Stimulated activated naive CD8-positive, alpha-beta T cell treated with anti-CD3 and anti-CD28 coated beads, Interleukin-15, amount 100 ng/mL, for 72 hours (primary cell): ENCODE measurements around the gene ANKRD55.
"Not testable (repeated sequence)": the region's sequence is repeated elsewhere in the genome, so short reads cannot be mapped to it uniquely, and the experiment has no call there.

Experiments
- ATAC-seq: fragments of 150-1000 bp; cut with Tn5 transposase; 2 replicates; pipeline ENCODE4 v1.10.0; 2021; ENCODE audit warnings: mild to moderate bottlenecking, moderate library complexity
- DNase-seq, 2 donors: peaks; one replicate each; pipeline ENCODE4 v3.0.0; 2021 to 2022
- H3K27ac Mint-ChIP-seq, 2 donors: one replicate each; pipeline ENCODE4 v1.8.0; 2022; ENCODE audit warnings: mild to moderate bottlenecking in 2 of 2, mixed read lengths in 2 of 2, moderate library complexity in 2 of 2
- H3K27me3 Mint-ChIP-seq: one replicate; pipeline ENCODE4 v1.8.0; 2022; ENCODE audit warnings: mixed read lengths
- H3K4me1 Mint-ChIP-seq: one replicate; pipeline ENCODE4 v1.8.0; 2022; ENCODE audit warnings: mild to moderate bottlenecking, mixed read lengths
- H3K4me3 Mint-ChIP-seq, 2 donors: one replicate each; pipeline ENCODE4 v1.8.0; 2022; ENCODE audit warnings: mild to moderate bottlenecking in 2 of 2, mixed read lengths in 2 of 2, moderate library complexity in 1 of 2
- H3K9me3 Mint-ChIP-seq, 2 donors: one replicate each; pipeline ENCODE4 v1.8.0; 2022; ENCODE audit warnings: mixed read lengths in 2 of 2

Gene ANKRD55

DNA sequence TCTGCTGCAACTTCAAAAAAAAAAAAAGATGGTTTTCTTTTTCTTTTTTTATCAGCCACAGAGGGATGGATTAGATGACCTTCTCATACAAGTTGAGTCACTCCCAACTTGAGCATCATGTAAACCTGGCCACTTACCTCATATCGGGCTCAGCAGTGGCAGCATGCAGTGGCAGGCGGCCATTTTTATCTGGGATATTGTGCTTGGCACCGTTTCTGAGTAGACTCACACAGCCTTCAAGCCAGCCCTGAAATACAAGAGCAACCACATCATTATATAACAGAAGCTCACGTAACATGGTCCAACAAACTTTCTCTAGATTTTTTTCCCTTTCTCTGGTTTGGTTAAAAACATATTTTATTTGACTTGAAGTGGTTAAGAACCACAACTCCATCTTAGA, 62.6 kb downstream of the ANKRD55 start:
- DNase-seq (no peak), ATAC-seq (no peak)
- Mint-ChIP-seq H3K4me3 (no peak overlapping the region), H3K27me3 (no peaks in the 10 kb centered on the region), H3K9me3 (no peaks in the 10 kb centered on the region), H3K4me1 (peaks cover 68% of the 10 kb centered on the region), H3K27ac (no peak overlapping the region)

DNA sequence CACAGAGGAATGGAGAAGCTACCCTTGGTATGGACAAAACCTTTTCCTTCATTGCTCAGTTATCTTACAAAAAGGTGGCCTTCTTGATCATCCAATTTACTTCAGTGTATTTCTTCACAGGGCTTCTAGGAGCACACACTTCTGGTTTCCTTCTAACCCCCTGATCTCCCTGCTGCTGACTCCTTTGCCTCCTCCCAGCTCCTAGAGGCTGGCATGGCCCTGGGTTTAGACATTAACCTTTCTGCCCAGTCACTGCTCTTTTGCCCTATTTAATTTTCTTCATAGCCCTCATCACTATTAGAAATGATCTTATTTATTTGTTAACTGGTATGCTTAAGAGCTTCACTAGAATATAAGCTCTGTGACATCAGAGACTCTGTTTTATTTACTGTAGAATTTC, 63.2 kb downstream of the ANKRD55 start:
- ATAC-seq (no peak), DNase-seq (no peak)
- H3K27ac Mint-ChIP-seq: no peak overlapping the region

DNA sequence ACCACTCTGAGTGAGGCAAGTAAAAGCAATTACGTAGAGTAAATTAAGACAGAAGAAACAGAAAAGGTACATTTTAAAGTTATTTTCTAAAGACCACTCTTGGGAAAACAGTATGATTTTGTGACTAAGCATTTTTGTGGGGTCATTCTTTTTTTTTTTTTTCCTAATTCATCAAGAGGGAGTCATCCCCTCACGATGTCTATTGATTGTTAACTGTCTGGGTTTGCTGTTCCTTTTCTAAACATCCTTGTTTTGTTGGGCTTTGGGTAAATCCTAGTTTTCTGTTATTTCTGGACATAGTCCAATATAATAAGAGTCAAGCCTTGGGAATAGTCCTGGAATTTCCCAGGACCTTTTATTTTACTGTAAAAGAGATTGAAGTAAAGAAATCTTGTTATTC, 63.8 kb downstream of the ANKRD55 start:
- Mint-ChIP-seq H3K27me3 (no peaks in the 10 kb centered on the region), H3K4me1 (peaks cover 57% of the 10 kb centered on the region), H3K4me3 (no peak overlapping the region), H3K27ac (peak overlapping the region in 1 of 2 donors; percentile 73), H3K9me3 (no peaks in the 10 kb centered on the region)
- ATAC-seq: no peak
- no peak for DNase-seq

More for the DNA sequence above, 63.2 kb downstream of the ANKRD55 start:
- Mint-ChIP-seq H3K9me3 (no peaks in the 10 kb centered on the region), H3K4me3 (no peak overlapping the region), H3K27me3 (no peaks in the 10 kb centered on the region), H3K4me1 (peaks cover 62% of the 10 kb centered on the region)

DNA sequence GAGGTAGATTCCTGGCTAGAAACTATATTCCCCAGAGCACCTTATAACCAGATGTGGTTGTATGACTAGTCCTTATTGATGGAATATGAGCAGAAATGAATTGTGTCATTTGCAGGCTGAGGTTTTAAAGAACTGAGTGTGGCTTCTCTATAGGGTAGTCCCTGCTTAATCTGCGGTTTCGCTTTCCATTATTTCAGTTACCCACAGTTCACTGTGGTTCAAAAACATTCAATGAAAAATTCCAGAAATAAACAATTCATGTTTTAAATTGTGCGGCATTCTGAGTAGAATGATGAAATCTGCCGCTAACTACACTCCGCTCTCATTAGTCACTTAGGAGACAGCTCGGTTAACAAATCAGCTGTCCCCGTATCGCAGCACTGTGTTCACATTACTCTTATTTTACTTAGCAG, 65.1 kb downstream of the ANKRD55 start:
- H3K27me3 Mint-ChIP-seq: no peaks in the 10 kb centered on the region
- H3K4me3 Mint-ChIP-seq: peak overlapping the region in 1 of 2 donors; percentile 24
- ATAC-seq (peak; percentile 90), DNase-seq (peak in 1 of 2 donors; percentile 39)
- no peaks in the 10 kb centered on the region for H3K9me3 Mint-ChIP-seq
- H3K27ac Mint-ChIP-seq: peak overlapping the region in 1 of 2 donors; percentile 93
- peaks cover 50% of the 10 kb centered on the region for H3K4me1 Mint-ChIP-seq

DNA sequence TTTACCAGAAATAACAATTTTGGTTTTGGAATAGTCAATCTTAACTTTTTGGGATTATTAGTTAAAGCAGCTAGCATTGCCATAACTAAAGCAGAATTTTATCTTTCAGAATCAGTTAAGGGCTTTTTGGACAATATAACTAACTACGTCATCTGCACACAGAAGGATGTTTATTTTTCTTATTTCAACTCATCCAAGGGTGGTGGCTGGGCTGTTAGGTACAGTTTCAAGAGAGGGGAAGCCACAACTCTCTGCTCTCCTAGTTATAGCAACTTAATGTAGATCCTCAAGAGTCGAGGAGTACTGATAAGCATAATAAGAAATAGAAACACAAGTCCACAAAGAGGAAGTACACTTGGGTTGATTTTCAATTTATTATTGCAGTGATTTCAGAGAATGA, 65.6 kb downstream of the ANKRD55 start:
- H3K9me3 Mint-ChIP-seq: no peaks in the 10 kb centered on the region
- peaks cover 44% of the 10 kb centered on the region for H3K4me1 Mint-ChIP-seq
- DNase-seq: no peak
- H3K4me3 Mint-ChIP-seq: peak overlapping the region in 1 of 2 donors; percentile 49
- ATAC-seq: peak; percentile 63
- H3K27me3 Mint-ChIP-seq: no peaks in the 10 kb centered on the region
- no peak overlapping the region for H3K27ac Mint-ChIP-seq

DNA sequence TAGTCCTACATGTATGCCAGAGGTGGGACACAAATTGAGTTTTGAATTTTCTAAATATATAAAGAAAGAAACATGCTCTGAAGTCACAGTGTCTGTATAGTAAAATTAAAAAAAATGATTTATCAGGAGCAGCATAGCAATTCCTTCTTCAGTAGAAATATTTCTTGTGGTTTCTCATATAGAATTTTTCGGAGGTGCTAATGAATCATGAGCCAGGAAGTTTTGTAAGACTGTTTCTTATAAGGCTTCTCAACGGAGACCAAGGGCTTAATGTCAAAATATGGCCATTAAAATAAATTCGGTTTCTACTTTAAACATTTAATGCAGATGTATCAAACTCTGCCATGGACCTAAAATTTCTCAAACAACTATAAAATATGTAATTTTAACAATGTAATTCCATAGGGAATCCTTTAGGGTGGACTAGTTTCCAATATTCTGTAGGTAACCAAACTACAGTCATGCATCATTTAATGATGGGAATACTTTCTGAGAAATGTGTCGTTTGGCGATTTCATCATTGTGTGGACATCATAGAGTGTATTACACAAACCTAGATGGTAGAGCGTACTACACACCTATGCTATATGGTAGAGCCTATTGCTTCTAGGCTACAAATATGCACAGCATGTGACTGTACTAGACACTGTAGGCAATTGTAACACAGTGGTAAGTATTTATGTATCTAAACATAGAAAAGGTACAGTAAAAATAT, 66.3 kb downstream of the ANKRD55 start:
- H3K9me3 Mint-ChIP-seq: no peaks in the 10 kb centered on the region
- H3K27ac Mint-ChIP-seq: no peak overlapping the region
- DNase-seq (no peak), ATAC-seq (no peak)
- peaks cover 44% of the 10 kb centered on the region for H3K4me1 Mint-ChIP-seq
- H3K27me3 Mint-ChIP-seq: no peaks in the 10 kb centered on the region
- no peak overlapping the region for H3K4me3 Mint-ChIP-seq

DNA sequence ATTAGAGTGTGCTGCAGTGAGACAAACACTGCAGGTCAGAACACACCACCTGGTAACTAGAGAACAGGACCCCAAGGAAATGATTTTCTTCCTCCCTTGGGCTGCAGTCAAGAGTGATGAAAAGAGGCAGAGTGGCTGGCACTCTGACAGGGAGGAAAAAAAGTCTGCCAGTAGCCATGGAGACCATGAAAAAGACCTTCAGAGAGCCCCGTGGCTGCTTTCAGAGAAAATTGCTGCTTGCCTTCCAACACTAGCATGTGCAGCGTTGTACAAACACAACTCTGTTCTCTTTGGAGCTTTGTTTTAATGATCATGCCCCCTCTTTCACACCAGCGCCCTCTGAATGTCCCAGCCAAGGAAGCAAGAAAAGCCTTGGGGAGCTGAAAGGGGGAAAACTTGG, 68.8 kb downstream of the ANKRD55 start:
- Mint-ChIP-seq H3K27ac (no peak overlapping the region), H3K27me3 (no peaks in the 10 kb centered on the region), H3K4me3 (no peak overlapping the region), H3K9me3 (no peaks in the 10 kb centered on the region), H3K4me1 (peaks cover 43% of the 10 kb centered on the region)
- ATAC-seq: no peak
- no peak for DNase-seq

DNA sequence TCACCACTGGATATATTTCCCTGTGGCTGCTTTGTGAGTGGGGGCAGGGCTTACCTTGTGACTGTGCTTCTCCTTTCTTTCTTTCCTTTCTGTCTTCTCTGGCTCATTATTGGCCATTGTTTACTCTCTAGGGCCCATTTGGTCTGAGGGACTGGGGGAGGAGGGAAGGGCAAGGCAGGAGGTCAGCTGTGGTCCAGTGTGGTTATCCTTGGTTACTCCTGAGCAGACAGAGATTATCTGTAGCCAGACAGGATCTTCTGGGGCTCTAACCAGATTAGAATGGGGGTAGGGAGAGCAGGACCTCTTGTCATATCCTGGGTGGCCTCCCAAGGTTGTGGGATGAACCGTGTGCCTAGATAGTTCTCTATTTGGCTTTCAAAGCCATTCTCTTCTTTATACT, 71.2 kb downstream of the ANKRD55 start:
- no peak for DNase-seq
- peaks cover 49% of the 10 kb centered on the region for H3K4me1 Mint-ChIP-seq
- no peaks in the 10 kb centered on the region for H3K9me3 Mint-ChIP-seq
- H3K27ac Mint-ChIP-seq: peak overlapping the region in 1 of 2 donors; percentile 66
- no peak overlapping the region for H3K4me3 Mint-ChIP-seq
- no peaks in the 10 kb centered on the region for H3K27me3 Mint-ChIP-seq
- no peak for ATAC-seq

DNA sequence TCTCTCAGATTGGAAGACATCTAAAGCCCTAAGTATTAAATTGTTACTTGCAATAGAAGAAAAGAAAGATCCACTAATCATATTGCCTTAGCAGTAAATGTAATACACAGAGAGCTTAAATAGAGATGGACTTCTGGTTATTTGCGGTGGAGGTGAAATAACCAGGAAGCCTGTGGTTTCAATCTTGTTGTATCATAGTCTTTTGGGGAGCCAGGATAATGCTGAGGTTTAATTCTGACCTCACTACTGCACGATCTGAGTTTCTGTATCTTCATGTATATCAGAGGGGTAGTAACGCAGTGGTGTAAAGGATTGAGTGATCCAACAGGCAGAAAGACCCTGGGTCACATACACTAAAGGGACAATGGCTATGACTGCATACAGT, 71.7 kb downstream of the ANKRD55 start:
- DNase-seq: no peak
- peak overlapping the region in 1 of 2 donors; percentile 10 for H3K27ac Mint-ChIP-seq
- H3K9me3 Mint-ChIP-seq: no peaks in the 10 kb centered on the region
- H3K27me3 Mint-ChIP-seq: no peaks in the 10 kb centered on the region
- no peak overlapping the region for H3K4me3 Mint-ChIP-seq
- peaks cover 54% of the 10 kb centered on the region for H3K4me1 Mint-ChIP-seq
- no peak for ATAC-seq

DNA sequence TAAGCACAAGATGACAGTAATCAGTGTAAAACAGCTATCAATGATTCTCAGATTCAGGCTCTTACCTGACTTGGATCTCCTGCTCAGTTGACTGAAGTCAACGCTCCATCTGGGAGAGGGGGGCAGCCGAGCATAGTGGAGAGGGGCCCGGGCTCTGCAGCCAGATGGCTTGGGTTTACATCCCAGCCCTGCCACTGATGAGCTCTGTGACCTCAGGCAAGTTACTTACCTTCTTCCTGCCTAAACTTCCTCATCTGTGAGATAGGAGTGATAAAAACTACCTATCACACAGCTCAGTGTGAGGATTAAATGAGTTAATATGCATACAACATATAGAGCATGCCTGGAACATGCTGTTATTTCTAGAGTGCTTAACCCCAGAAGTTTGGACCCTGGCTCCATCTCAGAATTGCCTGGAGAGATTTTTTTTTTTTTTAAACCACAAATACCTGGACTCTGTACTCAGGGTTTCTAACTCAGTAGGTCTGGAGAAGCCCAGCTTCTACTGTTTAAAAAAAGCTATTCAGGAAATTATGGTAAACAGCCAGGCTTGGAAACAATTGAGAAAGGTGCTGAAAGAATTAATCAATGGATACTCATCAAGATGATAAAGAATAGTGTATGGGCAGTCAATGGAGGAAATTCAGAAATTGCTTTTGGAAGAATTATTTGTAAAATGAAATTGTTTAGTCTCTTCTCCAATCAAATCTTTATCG, 72.2 kb downstream of the ANKRD55 start:
- Mint-ChIP-seq H3K4me1 (peaks cover 54% of the 10 kb centered on the region), H3K27ac (peak overlapping the region in 1 of 2 donors; percentile 10), H3K27me3 (no peaks in the 10 kb centered on the region), H3K4me3 (no peak overlapping the region), H3K9me3 (no peaks in the 10 kb centered on the region)
- ATAC-seq (no peak), DNase-seq (no peak)

DNA sequence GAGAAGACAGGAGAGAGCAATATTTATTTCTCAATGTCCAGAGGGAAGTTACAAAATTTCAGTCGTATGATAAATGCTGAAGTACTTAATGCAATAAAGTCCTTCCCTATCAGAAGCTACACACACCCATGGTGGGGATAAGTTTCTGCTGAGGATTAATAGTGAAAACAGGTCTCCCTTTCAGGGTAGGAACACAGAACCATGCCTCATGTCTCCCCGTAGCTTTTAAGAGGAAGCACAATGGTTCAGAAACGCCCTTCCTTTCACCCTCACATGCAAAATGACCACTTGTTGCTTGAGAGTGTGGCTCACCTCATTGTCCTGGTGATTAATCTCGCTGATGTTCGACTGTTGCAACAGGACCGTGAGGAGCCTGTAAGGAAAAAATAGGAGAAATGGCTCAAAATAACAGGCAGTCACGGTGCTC, 73.6 kb downstream of the ANKRD55 start:
- peaks cover 64% of the 10 kb centered on the region for H3K4me1 Mint-ChIP-seq
- H3K27ac Mint-ChIP-seq: no peak overlapping the region
- H3K9me3 Mint-ChIP-seq: no peaks in the 10 kb centered on the region
- no peak overlapping the region for H3K4me3 Mint-ChIP-seq
- ATAC-seq (no peak), DNase-seq (no peak)
- H3K27me3 Mint-ChIP-seq: no peaks in the 10 kb centered on the region

DNA sequence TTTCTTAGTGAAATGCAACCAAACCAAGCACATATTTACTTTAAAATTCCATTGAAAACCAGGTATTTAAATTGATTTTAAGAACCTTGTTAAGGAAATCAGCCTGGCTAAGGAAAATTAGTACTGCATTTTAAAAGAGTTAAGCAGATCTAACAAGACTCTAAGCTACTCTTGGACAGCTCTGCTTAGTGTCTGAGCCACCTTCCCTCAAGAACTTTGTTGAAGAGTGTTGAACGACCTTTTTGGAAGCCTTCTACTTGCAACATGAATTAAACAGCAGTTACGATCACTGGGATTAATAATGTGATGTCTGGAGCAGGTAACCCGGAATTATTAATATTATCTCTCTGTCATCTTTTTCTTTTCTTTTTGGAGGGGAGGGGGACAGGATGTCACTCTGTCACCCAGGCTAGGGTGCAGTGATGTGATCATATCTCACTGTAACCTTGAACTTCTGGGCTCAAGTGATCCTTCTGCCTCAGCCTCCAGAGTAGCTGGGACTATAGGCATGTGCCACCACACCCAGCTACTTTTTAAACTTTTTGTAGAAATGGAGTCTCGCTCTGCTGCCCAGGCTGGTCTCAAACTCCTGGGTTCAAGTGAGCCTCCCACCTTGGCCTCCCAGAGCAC, 74.7 kb downstream of the ANKRD55 start:
- Mint-ChIP-seq H3K4me1 (peaks cover 66% of the 10 kb centered on the region), H3K27ac (no peak overlapping the region), H3K27me3 (no peaks in the 10 kb centered on the region), H3K9me3 (no peaks in the 10 kb centered on the region), H3K4me3 (no peak overlapping the region)
- no peak for DNase-seq
- ATAC-seq: no peak

DNA sequence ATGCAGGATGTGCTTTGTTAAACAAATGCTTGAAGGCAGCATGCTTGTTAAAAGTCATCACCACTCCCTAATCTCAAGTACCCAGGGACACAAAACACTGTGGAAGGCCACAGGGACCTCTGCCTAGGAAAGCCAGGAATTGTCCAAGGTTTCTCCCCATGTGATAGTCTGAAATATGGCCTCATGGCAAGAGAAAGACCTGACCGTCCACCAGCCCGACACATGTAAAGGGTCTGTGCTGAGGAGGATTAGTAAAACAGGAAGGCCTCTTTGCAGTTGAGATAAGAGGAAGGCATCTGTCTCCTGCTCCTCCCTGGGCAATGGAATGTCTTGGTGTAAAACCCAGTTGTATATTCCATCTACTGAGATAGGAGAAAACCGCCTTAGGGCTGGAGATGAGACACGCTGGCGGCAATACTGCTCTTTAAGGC, 75.9 kb downstream of the ANKRD55 start:
- not testable (repeated sequence) for ATAC-seq, H3K27me3 Mint-ChIP-seq, H3K9me3 Mint-ChIP-seq, DNase-seq, H3K4me3 Mint-ChIP-seq
- Mint-ChIP-seq H3K27ac (peak overlapping the region in 1 of 2 donors; percentile 77), H3K4me1 (peaks cover 76% of the 10 kb centered on the region)

DNA sequence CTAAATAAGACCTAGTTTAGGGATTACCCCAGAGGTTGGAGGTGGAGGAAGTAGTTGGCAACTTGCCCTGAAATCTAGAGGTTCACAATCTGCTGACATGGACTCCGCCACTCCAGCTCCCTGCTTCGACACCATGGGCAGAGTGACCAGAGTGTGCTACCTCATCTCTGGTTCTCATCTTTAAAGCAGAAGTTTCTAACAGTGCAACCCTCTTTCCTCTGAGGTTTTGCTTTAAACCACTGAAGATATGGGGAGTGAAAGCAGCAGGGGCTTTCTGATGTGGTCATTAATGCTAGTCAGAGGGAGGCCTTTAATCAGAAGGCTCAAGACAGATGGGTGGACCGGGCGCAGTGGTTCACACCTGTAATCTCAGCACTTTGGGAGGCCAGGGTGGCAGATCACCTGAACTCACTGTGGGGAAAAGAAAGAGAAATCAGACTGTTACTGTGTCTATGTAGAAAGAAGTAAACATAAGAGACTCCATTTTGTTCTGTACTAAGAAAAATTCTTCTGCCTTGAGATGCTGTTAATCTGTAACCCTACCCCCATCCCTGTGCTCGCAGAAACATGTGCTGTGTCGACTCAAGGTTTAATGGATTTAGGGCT, 76.4 kb downstream of the ANKRD55 start:
- DNase-seq (peak; percentile 27 to 77), ATAC-seq (peak; percentile 93)
- not testable (repeated sequence) for H3K9me3 Mint-ChIP-seq, H3K27me3 Mint-ChIP-seq
- peak overlapping the region in 1 of 2 donors; percentile 52 for H3K4me3 Mint-ChIP-seq
- peaks cover 72% of the 10 kb centered on the region for H3K4me1 Mint-ChIP-seq
- peak overlapping the region in 1 of 2 donors; percentile 77 for H3K27ac Mint-ChIP-seq

DNA sequence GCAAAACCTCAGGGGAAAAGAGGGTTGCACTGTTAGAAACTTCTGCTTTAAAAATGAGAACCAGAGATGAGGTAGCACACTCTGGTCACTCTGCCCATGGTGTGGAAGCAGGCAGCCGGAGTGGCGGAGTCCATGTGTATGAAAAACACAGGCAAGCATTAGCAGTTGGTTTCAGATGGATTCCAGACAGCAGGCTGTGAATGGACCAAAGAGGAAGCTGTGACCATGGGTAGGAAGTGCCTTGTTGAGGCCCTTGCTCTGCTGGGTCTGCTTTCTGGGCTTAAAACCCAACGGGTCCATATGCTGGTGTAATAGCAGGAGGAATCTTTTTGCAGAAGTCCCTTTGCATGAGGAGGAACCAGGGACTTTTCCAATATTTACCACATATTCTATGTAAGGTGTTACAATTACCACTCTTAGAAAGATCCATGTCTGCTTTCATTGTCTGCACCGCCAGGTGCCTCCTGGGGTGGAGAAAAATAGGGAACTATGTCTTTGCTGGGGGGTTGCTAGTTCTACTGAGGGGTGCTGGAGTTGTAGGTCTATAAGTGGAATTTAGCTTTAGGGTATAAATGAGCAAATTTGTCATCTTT, 77.0 kb downstream of the ANKRD55 start:
- H3K4me1 Mint-ChIP-seq: peaks cover 66% of the 10 kb centered on the region
- peak overlapping the region in 1 of 2 donors; percentile 74 for H3K27ac Mint-ChIP-seq
- no peaks in the 10 kb centered on the region for H3K9me3 Mint-ChIP-seq
- DNase-seq (no peak), ATAC-seq (no peak)
- H3K4me3 Mint-ChIP-seq: peak overlapping the region; percentile 52 to 62
- no peaks in the 10 kb centered on the region for H3K27me3 Mint-ChIP-seq
